ENCODE results near the gene UTP11. TPM values are rescaled to one million over a fixed set of nuclear protein-coding genes. Genes with fewer than 3 reads are reported as not detected.

UTP11 gene
- total and polyA plus RNA-seq, 2 of the 8 experiments (the other 6 are each of a cell fraction or from before 2014, with no cell fraction given) = 19.5 to 60.5 TPM

DNA sequence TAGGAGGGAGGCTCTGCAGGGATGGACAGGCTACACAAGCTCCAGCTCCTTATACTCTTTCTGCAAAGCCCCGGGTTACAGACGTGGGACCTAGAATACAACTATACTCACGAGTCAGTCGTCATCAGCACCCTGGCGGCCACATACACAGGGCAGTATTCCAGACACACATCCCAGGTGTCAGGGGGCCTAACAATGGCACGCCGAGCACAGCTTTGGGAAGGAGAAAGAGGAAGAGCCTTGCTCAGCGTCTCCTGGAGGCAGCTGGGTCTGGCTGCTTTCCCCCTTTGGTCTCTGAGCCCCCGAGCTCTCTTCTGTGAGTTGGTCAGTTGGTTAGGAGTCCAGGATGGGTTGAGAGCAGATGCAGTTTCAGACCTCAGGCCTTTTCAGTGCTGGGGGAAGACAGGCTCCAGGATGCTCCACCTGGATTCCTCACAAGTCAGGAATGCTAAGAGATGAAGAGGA, 38.6 kb downstream of the UTP11 start (continued):
- TF ChIP-seq, protein P1, sequence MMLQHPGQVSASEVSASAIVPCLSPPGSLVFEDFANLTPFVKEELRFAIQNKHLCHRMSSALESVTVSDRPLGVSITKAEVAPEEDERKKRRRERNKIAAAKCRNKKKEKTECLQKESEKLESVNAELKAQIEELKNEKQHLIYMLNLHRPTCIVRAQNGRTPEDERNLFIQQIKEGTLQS (IDR thresholded peaks at IDR 0.05; ENCODE audit: insufficient read depth, low read depth, low read length) = no peak
